Measurements from ENCODE around the gene SLU7. TPM values are rescaled to one million over a fixed set of nuclear protein-coding genes. Genes with fewer than 3 reads are reported as not detected.

Gene SLU7
- total RNA-seq, 2 experiments from 2014 or later: 45.9 to 46.4 TPM

GRCh38 chr5:160360310-160360709 is 58.6 kb downstream of the SLU7 start:
- H3K36me3 Mint-ChIP-seq: no peaks in the 10 kb centered on the region
- H3K27ac Mint-ChIP-seq: no peak overlapping the region
- H3K9me3 Mint-ChIP-seq: no peaks in the 10 kb centered on the region
- POLR2A ChIA-PET: no interaction called here
- CTCF ChIA-PET: no interaction called here
- no peak for DNase-seq
- no peaks in the 10 kb centered on the region for H3K4me1 Mint-ChIP-seq (ENCODE audit: low read depth)
- H3K4me3 Mint-ChIP-seq: no peak overlapping the region
- peaks cover 6% of the 10 kb centered on the region for H3K27me3 Mint-ChIP-seq
- intact Hi-C loops (cut with micrococcal nuclease): no loop called here

GRCh38 chr5:160359816-160360215 is 59.1 kb downstream of the SLU7 start:
- intact Hi-C loops (cut with micrococcal nuclease): no loop called here
- DNase-seq: no peak
- Mint-ChIP-seq H3K27me3 (peaks cover 3% of the 10 kb centered on the region), H3K27ac (no peak overlapping the region), H3K9me3 (no peaks in the 10 kb centered on the region), H3K36me3 (no peaks in the 10 kb centered on the region), H3K4me3 (no peak overlapping the region), H3K4me1 (ENCODE audit: low read depth) (no peaks in the 10 kb centered on the region)
- ChIA-PET CTCF (no interaction called here), POLR2A (no interaction called here)

DNA sequence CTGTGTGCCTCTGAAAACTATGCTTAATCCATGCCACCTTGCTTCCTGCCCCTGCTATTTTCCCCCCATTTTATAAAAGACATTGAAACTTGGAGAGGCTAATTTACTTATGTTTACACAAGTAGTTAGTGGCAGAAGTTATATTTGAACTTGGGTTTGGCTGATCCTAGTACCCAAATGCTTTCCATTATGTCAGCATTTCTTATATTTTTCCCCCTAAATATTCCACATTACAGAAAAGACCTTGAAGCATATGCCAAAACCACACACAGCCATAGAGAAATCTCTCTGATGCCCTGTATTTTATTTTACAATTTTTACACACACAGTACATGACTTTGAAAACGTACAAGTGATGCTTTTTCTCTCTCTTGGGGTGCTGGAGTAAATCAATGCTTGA is 59.6 kb downstream of the SLU7 start:
- POLR2A ChIA-PET: no interaction called here
- Mint-ChIP-seq H3K9me3 (no peaks in the 10 kb centered on the region), H3K4me1 (ENCODE audit: low read depth) (no peaks in the 10 kb centered on the region)

DNA sequence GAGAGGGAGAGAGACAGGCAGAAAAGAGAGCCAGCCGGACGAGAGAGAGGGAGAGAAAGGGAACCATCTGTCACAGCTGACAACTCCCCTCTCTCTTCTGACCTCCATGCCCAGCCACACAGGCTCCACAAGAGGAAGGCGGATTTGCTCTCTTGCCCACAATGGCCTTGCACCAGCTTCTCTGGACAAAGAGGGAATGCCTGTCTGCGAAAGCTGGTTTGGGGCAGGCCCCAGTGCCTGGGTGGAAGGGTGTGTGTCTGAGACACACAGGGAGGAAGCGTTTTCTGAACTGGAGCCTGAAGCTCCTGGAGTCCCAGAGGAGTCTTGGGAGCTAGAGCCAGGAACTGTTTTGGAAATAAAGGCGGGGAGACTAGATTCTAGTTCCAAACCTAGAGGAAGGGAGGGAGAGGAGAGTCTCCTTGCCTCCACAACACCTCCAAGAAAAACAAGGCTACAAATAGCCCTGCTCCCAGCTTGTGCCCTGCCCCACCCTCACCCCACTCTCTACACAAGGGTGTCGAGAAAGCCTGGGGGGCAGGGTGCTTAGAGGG is 60.9 kb downstream of the SLU7 start:
- CTCF ChIA-PET: interaction anchor here (1.5 to 2.5 kb wide), 2 partner anchors 12 to 13 kb away, joined by 3 to 9 read pairs; no protein-coding TSS in a partner anchor
- intact Hi-C loops (cut with micrococcal nuclease): no loop called here
- peaks cover 3% of the 10 kb centered on the region for H3K27me3 Mint-ChIP-seq
- DNase-seq: no peak
- POLR2A ChIA-PET: no interaction called here
- no peaks in the 10 kb centered on the region for H3K4me1 Mint-ChIP-seq (ENCODE audit: low read depth)
- no peak overlapping the region for H3K4me3 Mint-ChIP-seq
- no peaks in the 10 kb centered on the region for H3K36me3 Mint-ChIP-seq
- no peak overlapping the region for H3K27ac Mint-ChIP-seq
- no peaks in the 10 kb centered on the region for H3K9me3 Mint-ChIP-seq

More for the DNA sequence above, 59.6 kb downstream of the SLU7 start:
- no peak overlapping the region for H3K27ac Mint-ChIP-seq
- no peak for DNase-seq
- intact Hi-C loops (cut with micrococcal nuclease): no loop called here
- H3K36me3 Mint-ChIP-seq: no peaks in the 10 kb centered on the region
- H3K27me3 Mint-ChIP-seq: peaks cover 3% of the 10 kb centered on the region
- H3K4me3 Mint-ChIP-seq: no peak overlapping the region
- CTCF ChIA-PET: no interaction called here

DNA sequence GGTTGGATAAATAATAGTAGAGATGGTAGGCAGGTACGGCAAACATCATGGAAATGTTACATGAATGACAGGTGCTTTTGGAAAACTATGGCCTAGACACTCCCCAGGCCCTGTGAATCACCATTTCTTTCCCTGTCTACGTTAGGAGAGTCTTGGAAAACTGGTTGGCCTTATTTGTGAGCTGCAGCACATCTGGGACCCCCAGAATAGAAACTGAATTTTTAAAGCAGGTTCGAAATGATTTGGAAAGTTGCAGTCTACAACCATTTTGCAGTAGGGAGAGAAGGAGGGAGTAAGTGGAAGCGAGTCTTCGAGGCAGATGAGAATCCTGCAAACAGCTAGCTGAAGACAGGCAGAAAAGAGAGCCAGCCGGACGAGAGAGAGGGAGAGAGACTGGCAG is 61.5 kb downstream of the SLU7 start:
- Mint-ChIP-seq H3K9me3 (no peaks in the 10 kb centered on the region), H3K27me3 (peaks cover 3% of the 10 kb centered on the region), H3K36me3 (no peaks in the 10 kb centered on the region), H3K27ac (no peak overlapping the region), H3K4me3 (no peak overlapping the region), H3K4me1 (ENCODE audit: low read depth) (no peaks in the 10 kb centered on the region)
- ChIA-PET CTCF (interaction anchor here (1.5 to 2.5 kb wide), 2 partner anchors 12 to 13 kb away, joined by 3 to 9 read pairs; no protein-coding TSS in a partner anchor), POLR2A (no interaction called here)
- intact Hi-C loops (cut with micrococcal nuclease): no loop called here
- no peak for DNase-seq

GRCh38 chr5:160356550-160357347 is 62.1 kb downstream of the SLU7 start:
- ChIA-PET CTCF (interaction anchor here (1.5 to 2.5 kb wide), 2 partner anchors 11 to 12 kb away, joined by 3 to 9 read pairs; no protein-coding TSS in a partner anchor), POLR2A (no interaction called here)
- no peak overlapping the region for H3K27ac Mint-ChIP-seq
- H3K27me3 Mint-ChIP-seq: peaks cover 3% of the 10 kb centered on the region
- intact Hi-C loops (cut with micrococcal nuclease): no loop called here
- H3K36me3 Mint-ChIP-seq: no peaks in the 10 kb centered on the region
- no peak for DNase-seq
- no peaks in the 10 kb centered on the region for H3K4me1 Mint-ChIP-seq (ENCODE audit: low read depth)
- H3K4me3 Mint-ChIP-seq: no peak overlapping the region
- H3K9me3 Mint-ChIP-seq: no peaks in the 10 kb centered on the region

- Mint-ChIP-seq H3K27me3 (no peaks in the 10 kb centered on the region), H3K36me3 (no peaks in the 10 kb centered on the region), H3K9me3 (no peaks in the 10 kb centered on the region), H3K4me1 (ENCODE audit: low read depth) (no peaks in the 10 kb centered on the region), H3K4me3 (no peak overlapping the region), H3K27ac (no peak overlapping the region)
- no peak for DNase-seq
- ChIA-PET POLR2A (no interaction called here), CTCF (interaction anchor here (0.6 to 0.9 kb wide), 2 partner anchors 9 to 35 kb away, joined by 3 read pairs; no protein-coding TSS in a partner anchor)
- intact Hi-C loops (cut with micrococcal nuclease): no loop called here
These were observed 64.2 kb downstream of the SLU7 start for GRCh38 chr5:160354666-160355065.

GRCh38 chr5:160353379-160353778 is 65.5 kb downstream of the SLU7 start:
- Mint-ChIP-seq H3K4me1 (ENCODE audit: low read depth) (no peaks in the 10 kb centered on the region), H3K27ac (no peak overlapping the region), H3K27me3 (no peaks in the 10 kb centered on the region), H3K36me3 (no peaks in the 10 kb centered on the region), H3K9me3 (no peaks in the 10 kb centered on the region), H3K4me3 (no peak overlapping the region)
- intact Hi-C loops (cut with micrococcal nuclease): no loop called here
- POLR2A ChIA-PET: no interaction called here
- CTCF ChIA-PET: no interaction called here
- DNase-seq: no peak

GRCh38 chr5:160352308-160352707 is 66.6 kb downstream of the SLU7 start:
- no peaks in the 10 kb centered on the region for H3K4me1 Mint-ChIP-seq (ENCODE audit: low read depth)
- no peaks in the 10 kb centered on the region for H3K27me3 Mint-ChIP-seq
- no peak overlapping the region for H3K4me3 Mint-ChIP-seq
- no peaks in the 10 kb centered on the region for H3K36me3 Mint-ChIP-seq
- intact Hi-C loops (cut with micrococcal nuclease): no loop called here
- H3K27ac Mint-ChIP-seq: no peak overlapping the region
- ChIA-PET CTCF (interaction anchor here (1.1 kb wide), 1 partner anchor 330 kb away, joined by 6 read pairs; no protein-coding TSS in a partner anchor), POLR2A (no interaction called here)
- no peak for DNase-seq
- H3K9me3 Mint-ChIP-seq: no peaks in the 10 kb centered on the region

Other genes starting within 250 kb of the SLU7 start
- gene FABP6, start 189.6 kb downstream of the SLU7 start, total RNA-seq: not detected
- gene CCNJL, start 106.5 kb downstream of the SLU7 start, total RNA-seq: not detected
- gene C1QTNF2, start 48.5 kb downstream of the SLU7 start, total RNA-seq: not detected
- 1 to 10 TPM; 1.1 to 1.4 TPM for gene FAM200C, start 19.0 kb downstream of the SLU7 start, total RNA-seq
- 100 to 1,000 TPM; 228 to 236 TPM for gene PTTG1, start 2.8 kb upstream of the SLU7 start, total RNA-seq

All from activated CD4-positive, alpha-beta memory T cell treated with anti-CD3 and anti-CD28 coated beads for 36 hours (primary cell).